Kidney (tissue), 14 donors: Measurements from ENCODE around the gene GTF2A2. TPM values are rescaled to one million over a fixed set of nuclear protein-coding genes. Genes with fewer than 3 reads are reported as not detected.

Source experiments
- DNase-seq, 5 donors: peaks; one replicate each; pipeline ENCODE4 v3.0.0-alpha.2; 2013 to 2020
- FAIRE-seq: peaks from 2 replicates; lab custom pipeline; 2012; peaks lifted over from hg19 to GRCh38; lab: Jason Lieb, UNC
- H3K27ac ChIP-seq, 2 donors: one replicate each; pipeline ENCODE4 v1.7.0; 2013; ENCODE audit warnings: low read depth in 2 of 2, low read length in 2 of 2, inconsistent platforms in 1 of 2
- H3K27me3 ChIP-seq: one replicate; pipeline ENCODE4 v1.7.1; 2013; ENCODE audit warnings: low read length, inconsistent platforms; ENCODE audit not compliant: control insufficient read depth, insufficient read depth
- H3K36me3 ChIP-seq, 3 donors: one replicate each; pipeline versions ENCODE4 v1.7.0 to v1.7.1; 2013; ENCODE audit warnings: low read length in 3 of 3, control low read depth in 1 of 3, inconsistent platforms in 1 of 3; ENCODE audit not compliant: insufficient read depth in 3 of 3, control insufficient read depth in 2 of 3
- H3K4me1 ChIP-seq, 3 donors: one replicate each; pipeline versions ENCODE4 v1.7.0 to v1.7.1; 2013; ENCODE audit warnings: low read length in 3 of 3, inconsistent platforms in 1 of 3, low read depth in 1 of 3; ENCODE audit not compliant: control insufficient read depth in 2 of 3, insufficient read depth in 2 of 3
- H3K4me3 ChIP-seq, 3 donors: one replicate each; pipeline versions ENCODE4 v1.7.0 to v1.8.1; 2013; ENCODE audit warnings: low read length in 3 of 3, control low read depth in 1 of 3, inconsistent platforms in 1 of 3
- H3K9ac ChIP-seq, 3 donors: one replicate each; pipeline versions ENCODE4 v1.7.0 to v1.7.1; 2013; ENCODE audit warnings: low read length in 3 of 3, control low read depth in 1 of 3, inconsistent platforms in 1 of 3
- H3K9me3 ChIP-seq, 3 donors: one replicate each; pipeline versions ENCODE4 v1.7.0 to v1.7.1; 2013; ENCODE audit warnings: low read length in 3 of 3, control low read depth in 1 of 3, inconsistent platforms in 1 of 3; ENCODE audit not compliant: control insufficient read depth in 2 of 3, insufficient read depth in 1 of 3
- CTCF ChIP-seq: IDR thresholded peaks from 3 replicates; pipeline ENCODE4 v1.5.1; 2012; ENCODE audit warnings: mild to moderate bottlenecking, moderate library complexity, borderline replicate concordance; ENCODE audit not compliant: insufficient read depth; ENCODE audit errors: extremely low read depth
- intact Hi-C: fragments of 100-400 bp; cut with DNase I; formaldehyde crosslinking; loops from one replicate; pipeline ENCODE4 v1.11.1; 2022
- polyA plus RNA-seq: library from polyadenylated mRNA; stranded (reverse); fragments of 350-450 nt; fragmentation: Illumina TruSeq; extraction: RNeasy Lipid Tissue Mini Kit (QIAGEN cat#74804); gene quantifications from one replicate; pipeline ENCODE4 v1.2.3, GENCODE V29; 2014; ENCODE audit warnings: low read depth, low replicate concordance; ENCODE audit not compliant: insufficient read depth
- total RNA-seq: library from RNA; stranded (reverse); fragmentation: NEBNext Ultra II Directional; extraction: Animal tissue kit (Norgen Biotek cat#: 25700); gene quantifications from one replicate; pipeline ENCODE4 v1.2.1, GENCODE V29; 2021
- donor health status: control.
- donor health status: control.
- donor health status: control.
- donor health status: control.
- donor health status: control.
- donor health status: DM: yes; HTN: yes; CAD: no.
- donor health status: Normal renal cell carcinoma (clear cell type).

GTF2A2 gene
- total and polyA plus RNA-seq, 2 donors from 2014 or later = 90.9 to 139 TPM

- TF ChIP-seq CTCF = no peak
- H3K4me1 ChIP-seq = no peaks in the 10 kb centered on the region
- H3K27ac ChIP-seq = no peak overlapping the region
- intact Hi-C loops = no loop called here
- no peak for FAIRE-seq
- no peak overlapping the region for H3K9ac ChIP-seq
- peaks cover 14 to 38% (median 16%) of the 10 kb centered on the region in 3 donors for H3K36me3 ChIP-seq
- no peaks in the 10 kb centered on the region for H3K27me3 ChIP-seq
- no peak for DNase-seq
- no peaks in the 10 kb centered on the region for H3K9me3 ChIP-seq
- no peak overlapping the region for H3K4me3 ChIP-seq
Observed at GRCh38 chr15:59680870-59681269, 23.6 kb upstream of the GTF2A2 start.

DNA sequence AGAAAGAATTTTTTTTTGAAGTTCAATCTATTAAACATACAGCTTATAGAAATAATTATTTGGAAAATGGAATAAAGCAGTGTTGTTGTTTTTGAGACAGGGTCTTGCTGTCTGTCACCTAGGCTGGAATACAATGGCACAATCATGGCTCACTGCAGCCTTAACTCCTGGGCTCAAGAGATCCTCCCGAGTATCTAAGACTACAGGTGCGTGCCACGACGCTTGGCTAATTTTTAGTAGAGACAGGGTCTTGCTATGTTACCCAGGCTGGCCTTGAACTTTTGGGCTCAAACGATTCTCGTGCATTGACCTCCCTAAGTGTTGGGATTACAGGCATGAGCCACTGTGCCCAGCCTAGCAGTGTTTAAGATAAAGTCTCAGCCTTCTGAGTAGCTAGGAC is 23.0 kb upstream of the GTF2A2 start:
- H3K4me1 ChIP-seq = no peaks in the 10 kb centered on the region

GRCh38 chr15:59678620-59679019 is 21.3 kb upstream of the GTF2A2 start:
- no peak for FAIRE-seq
- Histone ChIP-seq H3K36me3 (peaks cover 16 to 51% (median 21%) of the 10 kb centered on the region in 3 donors), H3K27ac (no peak overlapping the region)

More for the DNA sequence above, 23.0 kb upstream of the GTF2A2 start:
- intact Hi-C loops = no loop called here
- peak in 1 of 5 donors; percentile 17 for DNase-seq
- no peak for TF ChIP-seq CTCF
- no peak for FAIRE-seq
- no peak overlapping the region for H3K27ac ChIP-seq
- no peak overlapping the region for H3K9ac ChIP-seq
- H3K9me3 ChIP-seq = no peaks in the 10 kb centered on the region
- H3K4me3 ChIP-seq = no peak overlapping the region
- H3K27me3 ChIP-seq = no peaks in the 10 kb centered on the region
- H3K36me3 ChIP-seq = peaks cover 16 to 43% (median 18%) of the 10 kb centered on the region in 3 donors

More at GRCh38 chr15:59678620-59679019, 21.3 kb upstream of the GTF2A2 start:
- no peak overlapping the region for H3K9ac ChIP-seq
- no peaks in the 10 kb centered on the region for H3K9me3 ChIP-seq
- H3K4me3 ChIP-seq = no peak overlapping the region
- no peak for TF ChIP-seq CTCF
- no peaks in the 10 kb centered on the region for H3K27me3 ChIP-seq
- intact Hi-C loops = no loop called here
- no peaks in the 10 kb centered on the region for H3K4me1 ChIP-seq
- no peak for DNase-seq
